ENCODE measurements around the gene CACNA1B.
"Not testable (repeated sequence)": the region's sequence is repeated elsewhere in the genome, so short reads cannot be mapped to it uniquely, and the experiment has no call there.

CACNA1B gene

DNA sequence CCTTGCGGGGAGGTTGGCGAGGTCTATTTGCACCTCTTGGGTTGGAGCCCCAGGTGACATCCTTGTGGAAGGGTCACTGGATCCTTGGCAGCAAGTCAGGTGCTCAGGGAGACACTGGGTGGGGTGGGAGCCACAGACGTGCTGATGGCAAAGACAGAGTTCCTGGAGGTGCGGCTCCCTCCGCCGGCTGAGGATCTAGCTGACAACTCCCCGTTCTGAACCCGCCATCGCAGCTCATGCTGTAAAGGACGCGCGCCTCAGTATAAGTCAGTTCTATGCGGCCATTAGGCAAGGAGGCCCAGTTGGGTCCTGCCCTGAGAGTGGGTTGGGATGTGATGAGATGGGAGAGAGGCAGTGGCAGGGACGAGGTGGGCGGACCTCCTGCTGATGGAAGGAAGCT, 263.4 kb downstream of the CACNA1B start:
- 83% methylated on average over 13 of the region's 15 CpGs for WGBS
- H3K36me3 ChIP-seq (ENCODE audit: control insufficient read depth in 1 of 2, insufficient read depth in 2 of 2, low read depth in 1 of 2, low read length in 2 of 2); DNase-seq; H4K8ac ChIP-seq (ENCODE audit: low read length); H4K91ac ChIP-seq (ENCODE audit: low read length); H3K9ac ChIP-seq (ENCODE audit: low read length); H3K4me2 ChIP-seq (ENCODE audit: low read length, poor library complexity, severe bottlenecking); H3K14ac ChIP-seq (ENCODE audit: low read length in 2 of 2); H2BK12ac ChIP-seq (ENCODE audit: low read length in 2 of 2); H2BK15ac ChIP-seq (ENCODE audit: low read depth, poor library complexity, severe bottlenecking); H3K4me1 ChIP-seq (ENCODE audit: control insufficient read depth, insufficient read depth, low read depth, low read length); H3K27me3 ChIP-seq (ENCODE audit: control insufficient read depth in 1 of 2, insufficient read depth in 1 of 2, low read length in 2 of 2); H3K4ac ChIP-seq (ENCODE audit: low read depth in 1 of 2, low read length in 2 of 2); H2BK5ac ChIP-seq (ENCODE audit: low read depth, low read length, poor library complexity, severe bottlenecking); H3K18ac ChIP-seq (ENCODE audit: low read depth in 1 of 2, low read length in 2 of 2); H3K27ac ChIP-seq (ENCODE audit: low read length, poor library complexity, severe bottlenecking); H3K4me3 ChIP-seq (ENCODE audit: insufficient read depth in 1 of 2, low read depth in 1 of 2, low read length in 2 of 2); H3K9me3 ChIP-seq (ENCODE audit: control insufficient read depth, low read length); H2AK5ac ChIP-seq (ENCODE audit: low read length, severe bottlenecking); H2AFZ ChIP-seq (ENCODE audit: low read depth, low read length); H3K23ac ChIP-seq (ENCODE audit: low read length in 2 of 2); H2BK120ac ChIP-seq (ENCODE audit: low read depth, low read length); H3K79me1 ChIP-seq (replicated peaks; ENCODE audit: low read length, poor library complexity, severe bottlenecking): not testable (repeated sequence)

DNA sequence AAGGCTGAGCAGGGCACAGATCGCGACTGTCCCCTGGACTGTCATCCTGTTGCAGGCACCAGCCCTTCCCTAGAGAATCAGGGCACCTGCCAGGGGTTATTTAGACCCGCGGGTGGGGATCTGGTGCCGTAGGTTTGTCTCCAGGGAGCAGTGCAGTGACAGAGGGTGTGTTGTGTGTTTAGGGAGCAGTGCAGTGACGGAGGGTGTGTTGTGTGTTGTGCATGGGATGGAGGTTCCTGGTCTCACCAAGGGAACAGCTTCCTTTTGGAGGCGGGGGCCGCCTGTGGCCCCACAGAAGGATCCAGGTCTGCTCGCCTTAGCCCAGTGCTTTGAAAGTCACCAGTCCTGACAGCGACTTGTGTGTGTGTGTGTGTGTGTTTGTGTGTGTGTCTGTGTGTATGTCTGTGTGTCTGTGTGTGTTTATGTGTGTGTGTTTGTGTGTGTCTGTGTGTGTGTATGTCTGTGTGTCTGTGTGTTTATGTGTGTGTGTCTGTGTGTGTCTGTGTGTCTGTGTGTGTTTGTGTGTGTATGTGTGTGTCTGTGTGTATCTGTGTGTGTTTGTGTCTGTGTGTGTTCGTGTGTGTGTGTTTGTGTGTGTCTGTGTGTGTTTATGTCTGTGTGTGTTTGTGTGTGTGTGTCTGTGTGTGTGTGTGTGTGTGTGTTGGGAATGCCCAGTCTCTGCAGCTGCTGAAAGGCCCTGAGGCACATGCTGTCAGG, 265.1 kb downstream of the CACNA1B start:
- not testable (repeated sequence) for H3K9me3 ChIP-seq (ENCODE audit: control insufficient read depth, low read length); H2BK5ac ChIP-seq (ENCODE audit: low read depth, low read length, poor library complexity, severe bottlenecking); H3K79me1 ChIP-seq (replicated peaks; ENCODE audit: low read length, poor library complexity, severe bottlenecking); H3K4me1 ChIP-seq (ENCODE audit: control insufficient read depth, insufficient read depth, low read depth, low read length); H3K27ac ChIP-seq (ENCODE audit: low read length, poor library complexity, severe bottlenecking); H2AFZ ChIP-seq (ENCODE audit: low read depth, low read length); H3K4me2 ChIP-seq (ENCODE audit: low read length, poor library complexity, severe bottlenecking); H2AK5ac ChIP-seq (ENCODE audit: low read length, severe bottlenecking); H3K23ac ChIP-seq (ENCODE audit: low read length in 2 of 2); H3K9ac ChIP-seq (ENCODE audit: low read length); H2BK15ac ChIP-seq (ENCODE audit: low read depth, poor library complexity, severe bottlenecking); H4K91ac ChIP-seq (ENCODE audit: low read length); H3K27me3 ChIP-seq (ENCODE audit: control insufficient read depth in 1 of 2, insufficient read depth in 1 of 2, low read length in 2 of 2); H3K14ac ChIP-seq (ENCODE audit: low read length in 2 of 2); H3K4me3 ChIP-seq (ENCODE audit: insufficient read depth in 1 of 2, low read depth in 1 of 2, low read length in 2 of 2); H3K4ac ChIP-seq (ENCODE audit: low read depth in 1 of 2, low read length in 2 of 2); H2BK120ac ChIP-seq (ENCODE audit: low read depth, low read length); H2BK12ac ChIP-seq (ENCODE audit: low read length in 2 of 2); H3K18ac ChIP-seq (ENCODE audit: low read depth in 1 of 2, low read length in 2 of 2); H3K36me3 ChIP-seq (ENCODE audit: control insufficient read depth in 1 of 2, insufficient read depth in 2 of 2, low read depth in 1 of 2, low read length in 2 of 2); H4K8ac ChIP-seq (ENCODE audit: low read length); DNase-seq
- 83% methylated on average over 10 of the region's 11 CpGs for WGBS

DNA sequence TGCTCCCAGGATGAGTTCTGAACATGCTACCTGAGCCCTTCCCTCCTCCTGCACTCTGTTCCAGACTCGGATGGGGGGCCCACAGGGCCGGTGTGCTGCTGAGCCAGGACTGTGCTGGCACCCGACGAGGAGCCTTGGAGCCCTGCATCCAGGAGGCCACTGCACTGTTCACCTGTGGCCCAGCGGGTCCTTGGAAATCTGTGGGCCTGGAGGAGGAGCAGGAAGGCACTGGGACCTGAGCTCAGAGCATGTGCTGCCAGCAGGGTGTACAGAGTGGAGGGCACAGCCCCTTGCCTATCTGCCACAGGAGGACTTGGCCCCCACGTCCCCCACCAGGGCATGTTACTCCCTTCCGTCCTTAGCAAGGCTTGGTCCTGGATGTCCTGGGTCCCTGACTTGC, 265.9 kb downstream of the CACNA1B start:
- WGBS, result 76% methylated on average over 5 of the region's 7 CpGs
- not testable (repeated sequence) for DNase-seq; H2AK5ac ChIP-seq (ENCODE audit: low read length, severe bottlenecking); H3K27me3 ChIP-seq (ENCODE audit: control insufficient read depth in 1 of 2, insufficient read depth in 1 of 2, low read length in 2 of 2); H3K36me3 ChIP-seq (ENCODE audit: control insufficient read depth in 1 of 2, insufficient read depth in 2 of 2, low read depth in 1 of 2, low read length in 2 of 2); H3K9ac ChIP-seq (ENCODE audit: low read length); H2BK120ac ChIP-seq (ENCODE audit: low read depth, low read length); H2BK5ac ChIP-seq (ENCODE audit: low read depth, low read length, poor library complexity, severe bottlenecking); H3K27ac ChIP-seq (ENCODE audit: low read length, poor library complexity, severe bottlenecking); H3K9me3 ChIP-seq (ENCODE audit: control insufficient read depth, low read length); H3K4me1 ChIP-seq (ENCODE audit: control insufficient read depth, insufficient read depth, low read depth, low read length); H3K14ac ChIP-seq (ENCODE audit: low read length in 2 of 2); H3K79me1 ChIP-seq (replicated peaks; ENCODE audit: low read length, poor library complexity, severe bottlenecking); H3K18ac ChIP-seq (ENCODE audit: low read depth in 1 of 2, low read length in 2 of 2); H3K4ac ChIP-seq (ENCODE audit: low read depth in 1 of 2, low read length in 2 of 2); H2BK12ac ChIP-seq (ENCODE audit: low read length in 2 of 2); H4K8ac ChIP-seq (ENCODE audit: low read length); H2AFZ ChIP-seq (ENCODE audit: low read depth, low read length); H3K4me3 ChIP-seq (ENCODE audit: insufficient read depth in 1 of 2, low read depth in 1 of 2, low read length in 2 of 2); H2BK15ac ChIP-seq (ENCODE audit: low read depth, poor library complexity, severe bottlenecking); H4K91ac ChIP-seq (ENCODE audit: low read length); H3K23ac ChIP-seq (ENCODE audit: low read length in 2 of 2); H3K4me2 ChIP-seq (ENCODE audit: low read length, poor library complexity, severe bottlenecking)

DNA sequence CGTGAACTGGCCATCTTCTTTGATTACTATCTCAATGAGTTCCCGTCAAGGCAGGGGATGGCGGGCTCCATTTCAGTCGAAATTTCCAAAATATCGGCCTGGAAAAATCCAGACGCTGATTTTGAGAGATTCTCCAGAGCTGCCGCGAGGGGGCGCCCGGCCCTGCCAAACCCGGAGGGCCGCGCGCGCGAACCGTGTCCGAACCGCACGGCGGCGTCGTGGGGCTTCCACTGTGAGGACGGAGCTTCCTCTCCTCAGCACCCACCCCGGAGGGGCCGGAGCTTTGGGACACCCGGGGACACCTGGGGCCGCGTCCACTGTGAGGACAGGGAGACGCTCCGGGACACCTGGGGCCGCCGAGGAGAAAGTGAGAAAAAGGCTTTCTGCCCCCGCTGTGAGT, 270.0 kb downstream of the CACNA1B start:
- not testable (repeated sequence) for H4K91ac ChIP-seq (ENCODE audit: low read length)

More for the DNA sequence above, 270.0 kb downstream of the CACNA1B start:
- not testable (repeated sequence) for H3K18ac ChIP-seq (ENCODE audit: low read depth in 1 of 2, low read length in 2 of 2); H3K27ac ChIP-seq (ENCODE audit: low read length, poor library complexity, severe bottlenecking); H3K9me3 ChIP-seq (ENCODE audit: control insufficient read depth, low read length); H3K4ac ChIP-seq (ENCODE audit: low read depth in 1 of 2, low read length in 2 of 2); H3K27me3 ChIP-seq (ENCODE audit: control insufficient read depth in 1 of 2, insufficient read depth in 1 of 2, low read length in 2 of 2); H3K4me3 ChIP-seq (ENCODE audit: insufficient read depth in 1 of 2, low read depth in 1 of 2, low read length in 2 of 2); H2BK5ac ChIP-seq (ENCODE audit: low read depth, low read length, poor library complexity, severe bottlenecking); H3K9ac ChIP-seq (ENCODE audit: low read length); H3K23ac ChIP-seq (ENCODE audit: low read length in 2 of 2); H2BK12ac ChIP-seq (ENCODE audit: low read length in 2 of 2); H2BK15ac ChIP-seq (ENCODE audit: low read depth, poor library complexity, severe bottlenecking); H3K4me2 ChIP-seq (ENCODE audit: low read length, poor library complexity, severe bottlenecking); H3K4me1 ChIP-seq (ENCODE audit: control insufficient read depth, insufficient read depth, low read depth, low read length); H3K14ac ChIP-seq (ENCODE audit: low read length in 2 of 2); H2AK5ac ChIP-seq (ENCODE audit: low read length, severe bottlenecking); H3K36me3 ChIP-seq (ENCODE audit: control insufficient read depth in 1 of 2, insufficient read depth in 2 of 2, low read depth in 1 of 2, low read length in 2 of 2); H2BK120ac ChIP-seq (ENCODE audit: low read depth, low read length); H2AFZ ChIP-seq (ENCODE audit: low read depth, low read length); H4K8ac ChIP-seq (ENCODE audit: low read length); H3K79me1 ChIP-seq (replicated peaks; ENCODE audit: low read length, poor library complexity, severe bottlenecking)
- DNase-seq, result peak; percentile 21
- WGBS, result no CpG with 5 or more reads among the region's 34 CpGs
